ENCODE measurements around the gene AHCY. TPM values are rescaled to one million over a fixed set of nuclear protein-coding genes. Genes with fewer than 3 reads are reported as not detected.
A peak's percentile ranks its signal among the peaks of the same experiment; 100 is the strongest.

Gene AHCY
- total RNA-seq, 1 experiment from 2014 or later: 350 TPM

DNA sequence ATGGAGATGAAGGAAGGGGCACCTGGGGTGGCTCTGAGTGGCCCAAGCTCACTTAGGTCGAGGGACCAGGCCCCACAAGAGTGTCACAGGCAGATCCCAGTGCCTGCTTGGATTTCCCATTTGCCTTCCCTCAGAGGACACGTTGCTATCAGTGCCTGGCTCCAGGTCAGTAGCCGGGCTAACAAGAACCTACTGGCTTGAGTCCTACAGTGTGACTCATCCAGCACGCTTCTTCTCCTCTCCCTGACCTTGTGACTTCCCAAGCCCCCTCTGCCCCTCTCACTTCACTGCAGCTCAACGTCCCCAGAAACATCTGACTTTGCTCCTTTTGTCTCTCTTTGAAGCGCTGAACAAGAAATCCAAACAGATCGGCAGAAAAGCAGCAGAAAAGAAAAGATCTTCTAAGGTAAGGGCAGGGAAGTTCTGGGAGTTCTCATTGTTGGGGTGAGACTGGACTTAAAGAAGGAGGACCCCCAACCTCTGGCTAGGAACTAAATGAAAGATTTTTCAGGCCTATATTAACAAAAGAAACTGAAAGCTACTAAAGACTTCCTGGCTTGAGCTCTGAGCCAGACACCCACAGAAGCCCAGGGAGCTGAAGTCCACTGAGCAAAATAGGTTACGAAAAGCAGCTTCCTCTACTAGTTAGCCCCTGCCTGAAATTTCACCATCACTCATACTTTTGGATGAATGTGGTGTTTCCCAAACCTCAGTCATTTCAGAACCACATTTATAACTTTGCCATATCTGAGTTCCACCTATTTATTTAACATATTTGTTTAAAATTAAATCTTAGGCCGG lies 40.5 kb downstream of the AHCY start:
- Histone ChIP-seq H3K9me3 (ENCODE audit: control insufficient read depth in 1 of 2, insufficient read depth in 1 of 2, low read depth in 1 of 2, low read length in 2 of 2) (no peaks in the 10 kb centered on the region), H2AFZ (ENCODE audit: low read depth, low read length, poor library complexity, severe bottlenecking) (no peak overlapping the region), H3K27me3 (ENCODE audit: insufficient read depth, low read length) (no peaks in the 10 kb centered on the region), H3K9me2 (ENCODE audit: insufficient read depth) (no peaks in the 10 kb centered on the region), H3K27ac (ENCODE audit: low read depth, low read length) (no peak overlapping the region), H3K9ac (ENCODE audit: low read length) (no peak overlapping the region), H3K36me3 (ENCODE audit: control insufficient read depth in 1 of 2, insufficient read depth in 2 of 2, low read length in 2 of 2) (no peaks in the 10 kb centered on the region), H3K4me3 (replicated peaks in 1 of 2; ENCODE audit: low read depth in 1 of 2, low read length in 2 of 2) (no peak overlapping the region), H3K4me2 (ENCODE audit: low read length) (no peak overlapping the region), H4K20me1 (ENCODE audit: insufficient read depth) (no peaks in the 10 kb centered on the region), H3K79me2 (ENCODE audit: insufficient read depth, low read length) (no peaks in the 10 kb centered on the region), H3K4me1 (ENCODE audit: control insufficient read depth in 1 of 2, insufficient read depth in 2 of 2, low read length in 2 of 2) (peaks cover 0 to 9% of the 10 kb centered on the region in 2 experiments; a peak in 1 of 4 replicates)
- RAD21 ChIA-PET (ENCODE audit: low non-redundant PET in 1 of 2, low total read pairs in 2 of 2, uncharacterized antibody in 2 of 2, unreplicated experiment in 2 of 2): no interaction called here
- ATAC-seq (peak; percentile 38; the same call in 1 of the 2 replicates), DNase-seq (ENCODE audit: low read depth, low spot score) (no peak)
- CTCF ChIA-PET: no interaction called here
- intact Hi-C loops (cut with micrococcal nuclease): no loop called here
- TSS peak; percentile 9 for BruUV-seq (replicated peaks)
- TF ChIP-seq FOSL1 (IDR thresholded peaks at IDR 0.05; ENCODE audit: low read depth) (no peak), SRF (IDR thresholded peaks at IDR 0.05; ENCODE audit: low read depth) (no peak), CBX3 (IDR thresholded peaks at IDR 0.05; ENCODE audit: low read depth) (no peak), JUND (IDR thresholded peaks at IDR 0.05) (no peak), EGR1 (IDR thresholded peaks at IDR 0.05; ENCODE audit: low read depth) (no peak), POLR2A (IDR thresholded peaks at IDR 0.05; ENCODE audit: borderline replicate concordance, extremely low read depth, insufficient read depth, insufficient read length) (no peak), SP1 (IDR thresholded peaks at IDR 0.05; ENCODE audit: low read depth) (no peak), MAX (IDR thresholded peaks at IDR 0.05) (no peak), CEBPB (IDR thresholded peaks at IDR 0.05; ENCODE audit: low read depth) (no peak), RAD21 (IDR thresholded peaks at IDR 0.05; ENCODE audit: low read depth) (no peak), REST (IDR thresholded peaks at IDR 0.05; ENCODE audit: low read depth) (no peak), ELF1 (IDR thresholded peaks at IDR 0.05; ENCODE audit: borderline replicate concordance, low read depth) (no peak), ZFX (IDR thresholded peaks at IDR 0.05) (no peak), TCF7L2 (IDR thresholded peaks at IDR 0.05; ENCODE audit: borderline replicate concordance, extremely low read depth, insufficient read depth, insufficient read length) (no peak), POLR2AphosphoS5 (IDR thresholded peaks at IDR 0.05; ENCODE audit: low read depth, low read length) (no peak), ATF3 (IDR thresholded peaks at IDR 0.05) (no peak), EZH2phosphoT487 (IDR thresholded peaks at IDR 0.05; ENCODE audit: borderline replicate concordance) (no peak), EZH2 (IDR thresholded peaks at IDR 0.05) (no peak)
- TF ChIP-seq, protein P1, sequence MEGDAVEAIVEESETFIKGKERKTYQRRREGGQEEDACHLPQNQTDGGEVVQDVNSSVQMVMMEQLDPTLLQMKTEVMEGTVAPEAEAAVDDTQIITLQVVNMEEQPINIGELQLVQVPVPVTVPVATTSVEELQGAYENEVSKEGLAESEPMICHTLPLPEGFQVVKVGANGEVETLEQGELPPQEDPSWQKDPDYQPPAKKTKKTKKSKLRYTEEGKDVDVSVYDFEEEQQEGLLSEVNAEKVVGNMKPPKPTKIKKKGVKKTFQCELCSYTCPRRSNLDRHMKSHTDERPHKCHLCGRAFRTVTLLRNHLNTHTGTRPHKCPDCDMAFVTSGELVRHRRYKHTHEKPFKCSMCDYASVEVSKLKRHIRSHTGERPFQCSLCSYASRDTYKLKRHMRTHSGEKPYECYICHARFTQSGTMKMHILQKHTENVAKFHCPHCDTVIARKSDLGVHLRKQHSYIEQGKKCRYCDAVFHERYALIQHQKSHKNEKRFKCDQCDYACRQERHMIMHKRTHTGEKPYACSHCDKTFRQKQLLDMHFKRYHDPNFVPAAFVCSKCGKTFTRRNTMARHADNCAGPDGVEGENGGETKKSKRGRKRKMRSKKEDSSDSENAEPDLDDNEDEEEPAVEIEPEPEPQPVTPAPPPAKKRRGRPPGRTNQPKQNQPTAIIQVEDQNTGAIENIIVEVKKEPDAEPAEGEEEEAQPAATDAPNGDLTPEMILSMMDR (IDR thresholded peaks at IDR 0.05 in 2 of 3, conservative IDR thresholded peaks at IDR 0.05 in 1 of 3; ENCODE audit: borderline replicate concordance in 1 of 3, insufficient read depth in 1 of 3, low read depth in 2 of 3, low read length in 2 of 3): no peak
- TF ChIP-seq, protein P2, sequence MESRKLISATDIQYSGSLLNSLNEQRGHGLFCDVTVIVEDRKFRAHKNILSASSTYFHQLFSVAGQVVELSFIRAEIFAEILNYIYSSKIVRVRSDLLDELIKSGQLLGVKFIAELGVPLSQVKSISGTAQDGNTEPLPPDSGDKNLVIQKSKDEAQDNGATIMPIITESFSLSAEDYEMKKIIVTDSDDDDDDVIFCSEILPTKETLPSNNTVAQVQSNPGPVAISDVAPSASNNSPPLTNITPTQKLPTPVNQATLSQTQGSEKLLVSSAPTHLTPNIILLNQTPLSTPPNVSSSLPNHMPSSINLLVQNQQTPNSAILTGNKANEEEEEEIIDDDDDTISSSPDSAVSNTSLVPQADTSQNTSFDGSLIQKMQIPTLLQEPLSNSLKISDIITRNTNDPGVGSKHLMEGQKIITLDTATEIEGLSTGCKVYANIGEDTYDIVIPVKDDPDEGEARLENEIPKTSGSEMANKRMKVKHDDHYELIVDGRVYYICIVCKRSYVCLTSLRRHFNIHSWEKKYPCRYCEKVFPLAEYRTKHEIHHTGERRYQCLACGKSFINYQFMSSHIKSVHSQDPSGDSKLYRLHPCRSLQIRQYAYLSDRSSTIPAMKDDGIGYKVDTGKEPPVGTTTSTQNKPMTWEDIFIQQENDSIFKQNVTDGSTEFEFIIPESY (IDR thresholded peaks at IDR 0.05; ENCODE audit: extremely low read depth, insufficient replicate concordance, low read length): no peak
- POLR2A ChIA-PET: no interaction called here

Data from HCT116 (cell line).